H9 (cell line): ENCODE measurements around the gene CSNK1A1. TPM values are rescaled to one million over a fixed set of nuclear protein-coding genes. Genes with fewer than 3 reads are reported as not detected.

Experiments
- DNase-seq: peaks from one replicate; pipeline ENCODE4 v3.0.0-alpha.2; 2017
- H2AFZ ChIP-seq: one replicate; pipeline ENCODE4 v1.6.1; 2013; ENCODE audit warnings: mild to moderate bottlenecking, low read length, control low read depth, moderate library complexity
- H2AK5ac ChIP-seq: 2 replicates; pipeline ENCODE4 v1.6.1; 2013; ENCODE audit warnings: low read length, control low read depth, mixed read lengths; ENCODE audit not compliant: insufficient read length
- H2BK120ac ChIP-seq: one replicate; pipeline ENCODE4 v1.6.1; 2013; ENCODE audit warnings: low read depth, mild to moderate bottlenecking, low read length, control low read depth, inconsistent platforms; ENCODE audit not compliant: poor library complexity, severe bottlenecking
- H2BK12ac ChIP-seq: 2 replicates; pipeline ENCODE4 v1.6.1; 2013; ENCODE audit warnings: low read length, control low read depth, mixed read lengths, low read depth; ENCODE audit not compliant: insufficient read length
- H2BK15ac ChIP-seq: 2 replicates; pipeline ENCODE4 v1.6.1; 2013; ENCODE audit warnings: low read depth, low read length, control low read depth
- H2BK20ac ChIP-seq: one replicate; pipeline ENCODE4 v1.6.1; 2013; ENCODE audit warnings: low read depth, mild to moderate bottlenecking, low read length, control low read depth, inconsistent platforms; ENCODE audit not compliant: poor library complexity, severe bottlenecking
- H2BK5ac ChIP-seq: 2 replicates; pipeline ENCODE4 v1.6.1; 2013; ENCODE audit warnings: low read length, control low read depth, mixed read lengths; ENCODE audit not compliant: insufficient read length
- H3K14ac ChIP-seq: 2 replicates; pipeline ENCODE4 v1.6.1; 2013; ENCODE audit warnings: low read length, control low read depth; ENCODE audit not compliant: insufficient read depth
- H3K18ac ChIP-seq: 2 replicates; pipeline ENCODE4 v1.6.1; 2013; ENCODE audit warnings: low read depth, mild to moderate bottlenecking, mixed read lengths, low read length, control low read depth; ENCODE audit not compliant: insufficient read length
- H3K23ac ChIP-seq: 2 replicates; pipeline ENCODE4 v1.6.1; 2013; ENCODE audit warnings: low read length, control low read depth, mixed read lengths, low read depth; ENCODE audit not compliant: insufficient read length
- H3K23me2 ChIP-seq: 2 replicates; pipeline ENCODE4 v1.6.1; 2013; ENCODE audit warnings: low read depth, mild to moderate bottlenecking, mixed read lengths, low read length, control low read depth; ENCODE audit not compliant: insufficient read length, poor library complexity, severe bottlenecking
- H3K27ac ChIP-seq: 2 replicates; pipeline ENCODE4 v1.5.1; 2013; ENCODE audit warnings: low read length, control low read depth, mixed read lengths, low read depth; ENCODE audit not compliant: insufficient read length
- H3K27me3 ChIP-seq: 2 replicates; pipeline ENCODE4 v1.6.1; 2013; ENCODE audit warnings: low read length, control low read depth, inconsistent platforms; ENCODE audit not compliant: insufficient read depth
- H3K4ac ChIP-seq: 2 replicates; pipeline ENCODE4 v1.6.1; 2013; ENCODE audit warnings: low read depth, mild to moderate bottlenecking, control low read depth, inconsistent platforms, low read length, moderate library complexity
- H3K4me1 ChIP-seq: 2 replicates; pipeline ENCODE4 v1.6.1; 2013; ENCODE audit warnings: low read length, control low read depth, inconsistent platforms; ENCODE audit not compliant: insufficient read depth
- H3K4me2 ChIP-seq: 2 replicates; pipeline ENCODE4 v1.6.1; 2013; ENCODE audit warnings: low read length, control low read depth, mixed read lengths; ENCODE audit not compliant: insufficient read length, insufficient read depth
- H3K56ac ChIP-seq: 2 replicates; pipeline ENCODE4 v1.6.1; 2013; ENCODE audit warnings: low read depth, mild to moderate bottlenecking, mixed read lengths, low read length, control low read depth; ENCODE audit not compliant: insufficient read length
- H3K79me1 ChIP-seq: 2 replicates; pipeline ENCODE4 v1.6.1; 2013; ENCODE audit warnings: low read depth, mild to moderate bottlenecking, moderate library complexity, low read length, control low read depth, inconsistent platforms; ENCODE audit not compliant: insufficient read depth, poor library complexity, severe bottlenecking
- H3K79me2 ChIP-seq: 2 replicates; pipeline ENCODE4 v1.6.1; 2013; ENCODE audit warnings: low read length, control low read depth, inconsistent platforms; ENCODE audit not compliant: insufficient read depth
- H3K9ac ChIP-seq: 2 replicates; pipeline ENCODE4 v1.6.1; 2013; ENCODE audit warnings: low read length, control low read depth, mixed read lengths; ENCODE audit not compliant: insufficient read length; ENCODE audit errors: extremely low read depth
- H3K9me3 ChIP-seq: one replicate; pipeline ENCODE4 v1.6.1; 2013; ENCODE audit warnings: low read depth, low read length, inconsistent platforms; ENCODE audit not compliant: control insufficient read depth
- H3T11ph ChIP-seq: one replicate; pipeline ENCODE4 v1.6.1; 2013; ENCODE audit warnings: mild to moderate bottlenecking, low read length, control low read depth, inconsistent platforms
- H4K20me1 ChIP-seq: one replicate; pipeline ENCODE4 v1.6.1; 2013; ENCODE audit not compliant: control insufficient read depth, insufficient read length, insufficient read depth
- H4K5ac ChIP-seq: 2 replicates; pipeline ENCODE4 v1.6.1; 2013; ENCODE audit warnings: low read depth, mild to moderate bottlenecking, mixed read lengths, low read length, control low read depth; ENCODE audit not compliant: insufficient read length
- H4K8ac ChIP-seq: replicated peaks from 2 replicates; pipeline ENCODE4 v1.6.1; 2013; ENCODE audit warnings: low read length, control low read depth, mixed read lengths, low read depth; ENCODE audit not compliant: insufficient read length
- H4K91ac ChIP-seq: 2 replicates; pipeline ENCODE4 v1.6.1; 2013; ENCODE audit warnings: low read depth, mild to moderate bottlenecking, moderate library complexity, mixed read lengths, low read length, control low read depth; ENCODE audit not compliant: insufficient read length
- H3K27ac Mint-ChIP-seq, 3 experiments: 2 replicates in 2 of 3; 3 replicates in 1 of 3; pipeline ENCODE4 v1.8.0; 2020 to 2021; ENCODE audit warnings: mixed read lengths in 3 of 3, mild to moderate bottlenecking in 1 of 3, moderate library complexity in 1 of 3
- H3K27me3 Mint-ChIP-seq: 2 replicates; pipeline ENCODE4 v1.8.0; 2021; ENCODE audit warnings: low read depth, mild to moderate bottlenecking, moderate library complexity, mixed read lengths
- H3K36me3 Mint-ChIP-seq, 3 experiments: 2 replicates in 2 of 3; 3 replicates in 1 of 3; pipeline ENCODE4 v1.8.0; 2020 to 2021; ENCODE audit warnings: low read depth in 3 of 3, mixed read lengths in 3 of 3; ENCODE audit not compliant: insufficient read depth in 1 of 3
- H3K4me1 Mint-ChIP-seq, 2 experiments: 2 replicates each; pipeline ENCODE4 v1.8.0; 2020; ENCODE audit warnings: mixed read lengths in 2 of 2
- H3K4me3 Mint-ChIP-seq, 2 experiments: 2 replicates in 1 of 2; 3 replicates in 1 of 2; pipeline ENCODE4 v1.8.0; 2020 to 2021; ENCODE audit warnings: mild to moderate bottlenecking in 2 of 2, mixed read lengths in 2 of 2, moderate library complexity in 1 of 2
- H3K9me3 Mint-ChIP-seq, 2 experiments: 2 replicates in 1 of 2; 3 replicates in 1 of 2; pipeline ENCODE4 v1.8.0; 2020; ENCODE audit warnings: mild to moderate bottlenecking in 2 of 2, mixed read lengths in 2 of 2, moderate library complexity in 1 of 2
- WGBS: extraction: QIAGEN DNeasy Blood & Tissue Kit; methylation state at CpG from one replicate; pipeline ENCODE4 v1.1.7; 2013; ENCODE audit warnings: missing lambda C conversion rate, low lambda C conversion rate, mixed read lengths; ENCODE audit not compliant: insufficient read length; ENCODE audit errors: extremely low coverage; 5-methylcytosine and 5-hydroxymethylcytosine counted together
- total RNA-seq: library from RNA; stranded (reverse); gene quantifications from 2 replicates; pipeline ENCODE4 v1.2.1, GENCODE V29; 2021
- TF ChIP-seq, protein P1 (sequence below): fragments of 200-600 bp; sonication (generic); conservative IDR thresholded peaks from 3 replicates; pipeline ENCODE4 v1.8.0; 2021; ENCODE audit warnings: antibody characterized with exemption, mild to moderate bottlenecking

Gene CSNK1A1
- total RNA-seq, 1 experiment from 2014 or later, result 310 TPM

- Histone ChIP-seq H3K79me2 (peaks cover 54% of the 10 kb centered on the region), H2BK12ac (no peak overlapping the region), H2AFZ (no peak overlapping the region), H4K91ac (no peak overlapping the region), H4K8ac (no peak overlapping the region), H2BK5ac (no peak overlapping the region), H3T11ph (no peak overlapping the region), H4K5ac (peak overlapping the region; percentile 86), H3K23me2 (peaks cover 15% of the 10 kb centered on the region), H3K4me2 (peak overlapping the region; percentile 99), H3K18ac (peak overlapping the region; percentile 77), H2AK5ac (no peak overlapping the region), H4K20me1 (no peaks in the 10 kb centered on the region), H3K79me1 (peaks cover 2% of the 10 kb centered on the region), H3K27me3 (no peaks in the 10 kb centered on the region), H3K9ac (peak overlapping the region; percentile 97), H2BK120ac (no peak overlapping the region), H3K23ac (no peak overlapping the region), H2BK20ac (no peak overlapping the region), H3K4me1 (no peaks in the 10 kb centered on the region), H3K9me3 (no peaks in the 10 kb centered on the region), H2BK15ac (no peak overlapping the region), H3K4ac (no peak overlapping the region), H3K27ac (peak overlapping the region; percentile 90), H3K14ac (peak overlapping the region; percentile 70; the same call in 1 of the 2 replicates), H3K56ac (peak overlapping the region; percentile 99)
- TF ChIP-seq, protein P1, sequence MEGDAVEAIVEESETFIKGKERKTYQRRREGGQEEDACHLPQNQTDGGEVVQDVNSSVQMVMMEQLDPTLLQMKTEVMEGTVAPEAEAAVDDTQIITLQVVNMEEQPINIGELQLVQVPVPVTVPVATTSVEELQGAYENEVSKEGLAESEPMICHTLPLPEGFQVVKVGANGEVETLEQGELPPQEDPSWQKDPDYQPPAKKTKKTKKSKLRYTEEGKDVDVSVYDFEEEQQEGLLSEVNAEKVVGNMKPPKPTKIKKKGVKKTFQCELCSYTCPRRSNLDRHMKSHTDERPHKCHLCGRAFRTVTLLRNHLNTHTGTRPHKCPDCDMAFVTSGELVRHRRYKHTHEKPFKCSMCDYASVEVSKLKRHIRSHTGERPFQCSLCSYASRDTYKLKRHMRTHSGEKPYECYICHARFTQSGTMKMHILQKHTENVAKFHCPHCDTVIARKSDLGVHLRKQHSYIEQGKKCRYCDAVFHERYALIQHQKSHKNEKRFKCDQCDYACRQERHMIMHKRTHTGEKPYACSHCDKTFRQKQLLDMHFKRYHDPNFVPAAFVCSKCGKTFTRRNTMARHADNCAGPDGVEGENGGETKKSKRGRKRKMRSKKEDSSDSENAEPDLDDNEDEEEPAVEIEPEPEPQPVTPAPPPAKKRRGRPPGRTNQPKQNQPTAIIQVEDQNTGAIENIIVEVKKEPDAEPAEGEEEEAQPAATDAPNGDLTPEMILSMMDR, result no peak
- H3K36me3 Mint-ChIP-seq, result peaks cover 44 to 57% (median 54%) of the 10 kb centered on the region in 3 experiments
- H3K27me3 Mint-ChIP-seq, result no peaks in the 10 kb centered on the region
- H3K4me3 Mint-ChIP-seq, result peak overlapping the region; percentile 98 to 99
- peaks cover 0 to 2% of the 10 kb centered on the region in 2 experiments; a peak in 1 of 5 replicates for H3K9me3 Mint-ChIP-seq
- DNase-seq, result no peak
- peaks cover 35 to 44% of the 10 kb centered on the region in 2 experiments for H3K4me1 Mint-ChIP-seq
- WGBS, result no CpG with 5 or more reads among the region's 12 CpGs
- H3K27ac Mint-ChIP-seq, result peak overlapping the region; percentile 97 to 99 (median 99)
These were observed 1.0 kb downstream of the CSNK1A1 start for GRCh38 chr5:149550268-149550583.
